IMR-90 (cell line): ENCODE results near the gene NTM. TPM values are rescaled to one million over a fixed set of nuclear protein-coding genes. Genes with fewer than 3 reads are reported as not detected.

Source experiments
- ATAC-seq: fragments of 200-7000 bp; cut with Tn5 transposase; 2 replicates; pipeline ENCODE4 v1.9.1; 2020; ENCODE audit warnings: low read depth, mild to moderate bottlenecking, moderate library complexity
- BruUV-seq: library from RNA; stranded (reverse); fragments of 400-500 nt; replicated peaks from 2 replicates; lab custom pipeline; 2021; lab: Mats Ljungman, UMichigan
- CTCF ChIA-PET: fragments of 300-600 bp; formaldehyde crosslinking; extraction: SDS; loops from one replicate; lab custom pipeline; 2021; ENCODE audit warnings: antibody characterized with exemption; lab: Yijun Ruan, JAX
- POLR2A ChIA-PET: fragments of 300-600 bp; sonication (Branson Sonifier 250); formaldehyde crosslinking; loops from one replicate; lab custom pipeline; 2022; ENCODE audit warnings: antibody characterized with exemption; ENCODE audit not compliant: unreplicated experiment; lab: Charles Lee
- DNase-seq: peaks from one replicate; pipeline ENCODE4 v3.0.0; 2013
- H2AFZ ChIP-seq: replicated peaks from 2 replicates; pipeline ENCODE3; 2013; ENCODE audit warnings: low read length, mild to moderate bottlenecking; ENCODE audit not compliant: poor library complexity
- H2AK5ac ChIP-seq: 2 replicates; pipeline ENCODE4 v1.6.1; 2013; ENCODE audit warnings: low read depth, low read length, inconsistent platforms
- H2AK9ac ChIP-seq: replicated peaks from 2 replicates; pipeline ENCODE3; 2013; ENCODE audit warnings: mild to moderate bottlenecking, low read depth, low read length, moderate library complexity; ENCODE audit not compliant: poor library complexity
- H2BK120ac ChIP-seq: 2 replicates; pipeline ENCODE4 v1.6.1; 2013; ENCODE audit warnings: low read depth, low read length, inconsistent platforms
- H2BK15ac ChIP-seq: 3 replicates; pipeline ENCODE4 v1.6.1; 2013; ENCODE audit warnings: low read depth, low read length, inconsistent platforms
- H2BK20ac ChIP-seq: 2 replicates; pipeline ENCODE4 v1.6.1; 2013; ENCODE audit warnings: low read depth, mild to moderate bottlenecking, inconsistent platforms, low read length, moderate library complexity
- H2BK5ac ChIP-seq: 2 replicates; pipeline ENCODE4 v1.6.1; 2013; ENCODE audit warnings: mild to moderate bottlenecking, low read depth, low read length, inconsistent platforms; ENCODE audit not compliant: poor library complexity, severe bottlenecking
- H3K14ac ChIP-seq: replicated peaks from 2 replicates; pipeline ENCODE4 v1.6.1; 2013; ENCODE audit warnings: low read depth, low read length, inconsistent platforms
- H3K18ac ChIP-seq: 2 replicates; pipeline ENCODE4 v1.6.1; 2013; ENCODE audit warnings: low read depth, low read length, control low read depth
- H3K23ac ChIP-seq: 2 replicates; pipeline ENCODE4 v1.6.1; 2013; ENCODE audit warnings: low read depth, low read length, inconsistent platforms
- H3K27ac ChIP-seq: 2 replicates; pipeline ENCODE4 v1.5.1; 2013; ENCODE audit warnings: mild to moderate bottlenecking, control low read depth, low read length; ENCODE audit not compliant: insufficient read depth
- H3K27me3 ChIP-seq: 2 replicates; pipeline ENCODE4 v1.6.1; 2013; ENCODE audit warnings: low read length; ENCODE audit not compliant: control insufficient read depth, insufficient read depth
- H3K36me3 ChIP-seq: 2 replicates; pipeline ENCODE4 v1.6.1; 2013; ENCODE audit warnings: low read length, mixed read lengths; ENCODE audit not compliant: control insufficient read depth, insufficient read depth
- H3K4ac ChIP-seq: 2 replicates; pipeline ENCODE4 v1.6.1; 2013; ENCODE audit warnings: low read depth, low read length, inconsistent platforms
- H3K4me1 ChIP-seq: 2 replicates; pipeline ENCODE4 v1.6.1; 2013; ENCODE audit warnings: low read length, mixed read lengths; ENCODE audit not compliant: control insufficient read depth, insufficient read depth
- H3K4me2 ChIP-seq: 2 replicates; pipeline ENCODE4 v1.6.1; 2013; ENCODE audit warnings: low read depth, mild to moderate bottlenecking, control low read depth, low read length, moderate library complexity
- H3K4me3 ChIP-seq: 2 replicates; pipeline ENCODE4 v1.5.1; 2013; ENCODE audit warnings: low read depth, mild to moderate bottlenecking, control low read depth, low read length, moderate library complexity; ENCODE audit not compliant: insufficient read depth
- H3K56ac ChIP-seq: 2 replicates; pipeline ENCODE4 v1.6.1; 2013; ENCODE audit warnings: low read length, inconsistent platforms; ENCODE audit not compliant: insufficient read depth; ENCODE audit errors: extremely low read depth
- H3K79me1 ChIP-seq, 2 experiments: 2 replicates each; pipeline ENCODE4 v1.6.1; 2013; ENCODE audit warnings: low read length in 2 of 2, inconsistent platforms in 1 of 2, low read depth in 1 of 2
- H3K9ac ChIP-seq: 2 replicates; pipeline ENCODE4 v1.6.1; 2013; ENCODE audit warnings: low read depth, low read length, control low read depth
- H3K9me1 ChIP-seq: 2 replicates; pipeline ENCODE4 v1.6.1; 2013; ENCODE audit warnings: low read length, inconsistent platforms; ENCODE audit not compliant: insufficient read depth
- H3K9me3 ChIP-seq: 2 replicates; pipeline ENCODE4 v1.6.1; 2013; ENCODE audit warnings: low read length; ENCODE audit not compliant: control insufficient read depth, insufficient read depth
- H4K20me1 ChIP-seq: 2 replicates; pipeline ENCODE4 v1.6.1; 2013; ENCODE audit warnings: low read length, inconsistent platforms; ENCODE audit not compliant: insufficient read depth
- H4K5ac ChIP-seq: 2 replicates; pipeline ENCODE4 v1.6.1; 2013; ENCODE audit warnings: mild to moderate bottlenecking, low read depth, low read length, control low read depth
- H4K8ac ChIP-seq, 2 experiments: 2 replicates each; pipeline ENCODE4 v1.6.1; 2013; ENCODE audit warnings: low read depth in 2 of 2, low read length in 2 of 2, control low read depth in 1 of 2, inconsistent platforms in 1 of 2
- H4K91ac ChIP-seq: 2 replicates; pipeline ENCODE4 v1.6.1; 2013; ENCODE audit warnings: low read depth, low read length, inconsistent platforms; ENCODE audit not compliant: insufficient read depth
- BHLHE40 ChIP-seq: fragments of 150-350 bp; IDR thresholded peaks from 2 replicates; pipeline ENCODE4 v1.6.1; 2016; ENCODE audit warnings: mild to moderate bottlenecking, low read depth, low read length
- CEBPB ChIP-seq: IDR thresholded peaks from 2 replicates; pipeline ENCODE4 v1.6.1; 2012; ENCODE audit warnings: low read depth, low read length, improper control_type of control experiment
- CHD1 ChIP-seq: IDR thresholded peaks from 2 replicates; pipeline ENCODE4 v1.6.1; 2012; ENCODE audit warnings: low read depth, low read length, improper control_type of control experiment
- CTCF ChIP-seq: conservative IDR thresholded peaks from 2 replicates; pipeline ENCODE4 v1.5.1; 2012; ENCODE audit warnings: mild to moderate bottlenecking, low read depth, low read length, improper control_type of control experiment
- FOS ChIP-seq: fragments of 150-350 bp; IDR thresholded peaks from 2 replicates; pipeline ENCODE4 v1.6.1; 2016; ENCODE audit warnings: low read depth, low read length
- MAFK ChIP-seq: IDR thresholded peaks from 2 replicates; pipeline ENCODE4 v1.6.1; 2012; ENCODE audit warnings: low read depth, low read length, improper control_type of control experiment
- MAZ ChIP-seq: IDR thresholded peaks from 2 replicates; pipeline ENCODE4 v1.6.1; 2012; ENCODE audit warnings: low read depth, mild to moderate bottlenecking, low read length, improper control_type of control experiment, moderate library complexity, borderline replicate concordance
- MXI1 ChIP-seq: IDR thresholded peaks from 2 replicates; pipeline ENCODE4 v1.6.1; 2012; ENCODE audit warnings: low read depth, mild to moderate bottlenecking, low read length, moderate library complexity, borderline replicate concordance
- NFE2L2 ChIP-seq: fragments of 150-350 bp; IDR thresholded peaks from 2 replicates; pipeline ENCODE4 v1.6.1; 2016; ENCODE audit warnings: low read depth, mild to moderate bottlenecking, low read length
- POLR2A ChIP-seq: IDR thresholded peaks from 2 replicates; pipeline ENCODE4 v1.6.1; 2012; ENCODE audit warnings: mild to moderate bottlenecking, low read depth, low read length
- RAD21 ChIP-seq: IDR thresholded peaks from 2 replicates; pipeline ENCODE4 v1.6.1; 2012; ENCODE audit warnings: low read length, improper control_type of control experiment
- RCOR1 ChIP-seq: IDR thresholded peaks from 2 replicates; pipeline ENCODE4 v1.6.1; 2012; ENCODE audit warnings: mild to moderate bottlenecking, low read length, improper control_type of control experiment; ENCODE audit not compliant: insufficient replicate concordance
- RFX5 ChIP-seq: IDR thresholded peaks from 2 replicates; pipeline ENCODE4 v1.8.0; 2012; ENCODE audit warnings: low read depth, mild to moderate bottlenecking, low read length, moderate library complexity
- SMC3 ChIP-seq: fragments of 150-350 bp; IDR thresholded peaks from 2 replicates; pipeline ENCODE4 v1.6.1; 2016; ENCODE audit warnings: low read depth, mild to moderate bottlenecking, antibody characterized with exemption, low read length, moderate library complexity
- WGBS, 2 experiments: methylation state at CpG; one replicate each; pipeline versions ENCODE4 v1.1.5 to v1.1.7; 2013; ENCODE audit warnings: missing lambda C conversion rate in 2 of 2; ENCODE audit not compliant: insufficient read length in 1 of 2; ENCODE audit errors: extremely low coverage in 2 of 2; 5-methylcytosine and 5-hydroxymethylcytosine counted together
- dilution Hi-C: fragments of 300-500 bp; cut with HindIII; formaldehyde crosslinking; loops from one replicate; pipeline ENCODE4 v1.14.3; 2018; ENCODE audit warnings: low sequenced_read_pairs; ENCODE audit not compliant: unreplicated experiment
- in situ Hi-C: fragments of 300-500 bp; cut with MboI; formaldehyde crosslinking; loops from 3 replicates; pipeline ENCODE4 v1.14.3; 2019; ENCODE audit warnings: low sequenced_read_pairs, inconsistent platforms, mixed read lengths
- intact Hi-C: fragments of 100-400 bp; cut with micrococcal nuclease; formaldehyde crosslinking; loops from 2 replicates; pipeline ENCODE4 v1.10.0; 2022
- polyA plus RNA-seq, 3 experiments: library from polyadenylated mRNA; depleted of rRNA; stranded (reverse); fragments of >200 nt; gene quantifications; 2 replicates each; pipeline ENCODE4 v1.2.3, GENCODE V29; 2012; ENCODE audit warnings: low replicate concordance in 1 of 3
- total RNA-seq: library from RNA; depleted of rRNA; stranded (reverse); fragments of >200 nt; gene quantifications from 2 replicates; pipeline ENCODE4 v1.2.3, GENCODE V29; 2012
- TF ChIP-seq, protein P1 (sequence below): fragments of 150-350 bp; IDR thresholded peaks from 2 replicates; pipeline ENCODE4 v1.6.1; 2016; ENCODE audit warnings: low read depth, mild to moderate bottlenecking, low read length, moderate library complexity, borderline replicate concordance
- TF ChIP-seq, protein P2 (sequence below): fragments of 150-350 bp; IDR thresholded peaks from 2 replicates; pipeline ENCODE4 v1.6.1; 2017; ENCODE audit warnings: mild to moderate bottlenecking, antibody characterized with exemption, low read length, low read depth

The NTM gene
- total and polyA plus RNA-seq, 2 of the 4 experiments (the other 2 are of a cell fraction), result 19.5 to 25.5 TPM

DNA sequence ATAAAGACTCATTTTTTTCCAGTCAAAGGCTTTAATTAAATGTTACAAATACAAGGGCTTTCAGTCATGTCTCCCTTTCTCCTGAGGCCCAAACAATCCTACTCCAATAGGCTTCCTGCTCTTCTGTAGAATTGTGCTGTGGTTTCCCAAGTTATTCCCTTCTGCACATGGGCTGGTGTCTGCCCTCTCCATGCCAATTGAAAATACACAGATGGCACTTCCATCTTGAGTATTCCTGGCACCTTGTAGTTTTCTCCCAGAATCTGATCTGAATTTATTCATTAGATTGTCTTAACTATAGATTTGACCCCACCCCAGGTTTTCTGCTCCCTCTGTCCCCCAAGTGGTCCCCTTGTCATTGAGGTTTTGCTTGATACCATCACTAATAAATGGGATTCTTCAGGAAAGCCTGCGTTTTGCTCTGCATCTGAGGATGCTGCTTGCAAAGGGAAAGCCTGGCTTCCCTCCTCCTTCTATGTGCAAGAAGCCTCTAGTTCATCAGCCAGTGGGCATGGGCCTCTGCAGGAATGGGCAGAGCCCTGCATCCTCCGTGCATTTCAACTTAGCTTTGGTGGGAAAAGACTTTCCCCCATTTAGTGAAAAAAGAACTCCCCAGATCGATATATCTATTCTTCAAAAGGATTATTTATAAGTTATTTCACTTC lies 926.7 kb downstream of the NTM start:
- dilution Hi-C loops, result no loop called here
- H2AK5ac ChIP-seq, result no peak overlapping the region
- H3K9me1 ChIP-seq, result no peaks in the 10 kb centered on the region
- no peak overlapping the region for H3K9ac ChIP-seq
- no peaks in the 10 kb centered on the region; a peak in 2 of 4 replicates for H3K79me1 ChIP-seq
- H3K18ac ChIP-seq, result no peak overlapping the region
- H2BK5ac ChIP-seq, result no peak overlapping the region
- intact Hi-C loops, result loop anchor here (10.0 kb wide), 1 partner anchor 602 kb away; no protein-coding TSS in a partner anchor
- no peak overlapping the region for H3K4me3 ChIP-seq
- no TSS peak for BruUV-seq
- H3K36me3 ChIP-seq, result no peaks in the 10 kb centered on the region
- H3K23ac ChIP-seq, result no peak overlapping the region
- H3K14ac ChIP-seq, result no peak overlapping the region
- H4K20me1 ChIP-seq, result no peaks in the 10 kb centered on the region
- in situ Hi-C loops, result no loop called here
- no CpG with 5 or more reads among the region's 3 CpGs for WGBS, 2 experiments
- H2BK20ac ChIP-seq, result no peak overlapping the region
- H2BK120ac ChIP-seq, result no peak overlapping the region
- H3K4ac ChIP-seq, result no peak overlapping the region
- H3K27me3 ChIP-seq, result no peaks in the 10 kb centered on the region
- H4K8ac ChIP-seq, result no peak overlapping the region
- no peaks in the 10 kb centered on the region for H3K4me1 ChIP-seq
- ChIA-PET CTCF (no interaction called here), POLR2A (no interaction called here)
- TF ChIP-seq MAZ (no peak), NFE2L2 (no peak), MXI1 (no peak), SMC3 (no peak), CTCF (no peak), MAFK (no peak), CHD1 (no peak), RFX5 (no peak), RCOR1 (no peak), POLR2A (no peak), BHLHE40 (no peak), FOS (no peak), RAD21 (no peak), CEBPB (no peak)
- TF ChIP-seq, protein P1, sequence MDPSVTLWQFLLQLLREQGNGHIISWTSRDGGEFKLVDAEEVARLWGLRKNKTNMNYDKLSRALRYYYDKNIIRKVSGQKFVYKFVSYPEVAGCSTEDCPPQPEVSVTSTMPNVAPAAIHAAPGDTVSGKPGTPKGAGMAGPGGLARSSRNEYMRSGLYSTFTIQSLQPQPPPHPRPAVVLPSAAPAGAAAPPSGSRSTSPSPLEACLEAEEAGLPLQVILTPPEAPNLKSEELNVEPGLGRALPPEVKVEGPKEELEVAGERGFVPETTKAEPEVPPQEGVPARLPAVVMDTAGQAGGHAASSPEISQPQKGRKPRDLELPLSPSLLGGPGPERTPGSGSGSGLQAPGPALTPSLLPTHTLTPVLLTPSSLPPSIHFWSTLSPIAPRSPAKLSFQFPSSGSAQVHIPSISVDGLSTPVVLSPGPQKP, result no peak
- TF ChIP-seq, protein P2, sequence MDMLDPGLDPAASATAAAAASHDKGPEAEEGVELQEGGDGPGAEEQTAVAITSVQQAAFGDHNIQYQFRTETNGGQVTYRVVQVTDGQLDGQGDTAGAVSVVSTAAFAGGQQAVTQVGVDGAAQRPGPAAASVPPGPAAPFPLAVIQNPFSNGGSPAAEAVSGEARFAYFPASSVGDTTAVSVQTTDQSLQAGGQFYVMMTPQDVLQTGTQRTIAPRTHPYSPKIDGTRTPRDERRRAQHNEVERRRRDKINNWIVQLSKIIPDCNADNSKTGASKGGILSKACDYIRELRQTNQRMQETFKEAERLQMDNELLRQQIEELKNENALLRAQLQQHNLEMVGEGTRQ, result no peak
- no peaks in the 10 kb centered on the region for H3K9me3 ChIP-seq
- H2AK9ac ChIP-seq, result no peak overlapping the region
- H3K4me2 ChIP-seq, result no peak overlapping the region
- H4K91ac ChIP-seq, result no peak overlapping the region
- no peak overlapping the region for H3K27ac ChIP-seq
- H2AFZ ChIP-seq, result no peak overlapping the region
- H3K56ac ChIP-seq, result no peak overlapping the region
- DNase-seq (no peak), ATAC-seq (no peak)
- no peak overlapping the region for H2BK15ac ChIP-seq
- no peak overlapping the region for H4K5ac ChIP-seq
